ENCODE results near the gene TOP3B.
A peak's percentile ranks its signal among the peaks of the same experiment; 100 is the strongest.
"Not testable (repeated sequence)": the region's sequence is repeated elsewhere in the genome, so short reads cannot be mapped to it uniquely, and the experiment has no call there.

TOP3B gene

GRCh38 chr22:21942407-21943343, 39.9 kb downstream of the TOP3B start:
- peak; percentile 44 to 70 for DNase-seq

- DNase-seq, result no peak
Measured at GRCh38 chr22:21941921-21942320, 40.7 kb downstream of the TOP3B start.

- peak; percentile 51 to 71 for DNase-seq
Measured at GRCh38 chr22:21940521-21940920, 42.1 kb downstream of the TOP3B start.

- not testable (repeated sequence) for DNase-seq
Measured at GRCh38 chr22:21939935-21940334, 42.7 kb downstream of the TOP3B start.

- peak; percentile 69 to 71 for DNase-seq
Measured at GRCh38 chr22:21939461-21939913, 43.1 kb downstream of the TOP3B start.

- no peak for DNase-seq
Measured at GRCh38 chr22:21938906-21939305, 43.7 kb downstream of the TOP3B start.

GRCh38 chr22:21938071-21938822, 44.3 kb downstream of the TOP3B start:
- peak; percentile 97 for DNase-seq

GRCh38 chr22:21937821-21938070, 44.8 kb downstream of the TOP3B start:
- DNase-seq, result no peak

- DNase-seq, result peak; percentile 79 to 91
Measured at GRCh38 chr22:21937041-21937820, 45.4 kb downstream of the TOP3B start.

GRCh38 chr22:21936151-21936775, 46.3 kb downstream of the TOP3B start:
- peak; percentile 96 for DNase-seq

- DNase-seq, result no peak
Measured at GRCh38 chr22:21933910-21934309, 48.7 kb downstream of the TOP3B start.

- DNase-seq, result no peak
Measured at GRCh38 chr22:21933413-21933812, 49.2 kb downstream of the TOP3B start.

- DNase-seq, result no peak
Measured at GRCh38 chr22:21932347-21932746, 50.2 kb downstream of the TOP3B start.

GRCh38 chr22:21931056-21931455, 51.5 kb downstream of the TOP3B start:
- DNase-seq, result no peak

GRCh38 chr22:21929253-21929652, 53.3 kb downstream of the TOP3B start:
- no peak for DNase-seq

- DNase-seq, result no peak
Measured at GRCh38 chr22:21928048-21928447, 54.5 kb downstream of the TOP3B start.

- DNase-seq, result no peak
Measured at GRCh38 chr22:21927174-21927823, 55.3 kb downstream of the TOP3B start.

GRCh38 chr22:21926728-21927127, 55.9 kb downstream of the TOP3B start:
- DNase-seq, result no peak

- no peak for DNase-seq
Measured at GRCh38 chr22:21923163-21923561, 59.4 kb downstream of the TOP3B start.

- DNase-seq, result no peak
Measured at GRCh38 chr22:21922370-21923162, 60.0 kb downstream of the TOP3B start.

GRCh38 chr22:21921729-21922128, 60.9 kb downstream of the TOP3B start:
- DNase-seq, result no peak
